HG03097 (cell line): ENCODE results near the gene NSG2.
A peak's percentile ranks its signal among the peaks of the same experiment; 100 is the strongest.
"Not testable (repeated sequence)": the region's sequence is repeated elsewhere in the genome, so short reads cannot be mapped to it uniquely, and the experiment has no call there.

Source experiments
- ATAC-seq: cut with Tn5 transposase; IDR thresholded peaks from one replicate; pipeline ENCODE4 v1.9.1; 2021; ENCODE audit not compliant: unreplicated experiment, low FRiP score

NSG2 gene

DNA sequence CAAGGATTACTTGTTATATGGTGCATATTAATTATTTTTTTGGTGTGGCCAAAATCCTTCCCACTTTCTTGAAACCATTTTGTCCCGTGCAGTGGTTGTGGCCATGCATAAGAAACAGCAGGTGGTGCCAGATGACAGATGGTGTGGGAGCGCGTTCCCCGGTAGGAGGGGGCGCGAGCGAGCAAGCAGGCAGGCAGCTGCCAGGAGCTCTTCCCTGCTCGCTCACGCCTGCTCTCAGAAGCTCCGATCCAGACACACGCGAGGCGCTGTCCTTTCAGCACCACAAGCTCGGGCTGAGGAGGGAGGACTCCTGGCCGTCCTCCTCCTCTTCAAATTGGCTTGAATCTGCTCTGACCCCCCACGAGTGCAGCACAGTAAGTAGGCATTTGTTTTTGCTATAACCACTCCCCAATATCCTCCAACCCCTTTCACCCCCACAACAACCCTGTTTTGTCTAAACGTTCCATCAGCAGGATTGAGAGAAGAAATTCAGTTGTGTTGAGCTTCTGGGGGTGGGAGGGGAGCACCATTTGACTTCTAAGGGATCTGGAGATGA lies at the start of gene NSG2:
NSG2 (plus strand) TSS at position 237 of the 556 bp plus-strand sequence. CDS start 1,050 bp downstream, outside the sequence.
- peak; percentile 74 for ATAC-seq

GRCh38 chr5:173997331-173997730 lies 48.2 kb upstream of the NSG2 start:
- no peak for ATAC-seq

GRCh38 chr5:173998531-173998930 lies 47.0 kb upstream of the NSG2 start:
- no peak for ATAC-seq

GRCh38 chr5:174000076-174000475 lies 45.4 kb upstream of the NSG2 start:
- ATAC-seq: no peak

DNA sequence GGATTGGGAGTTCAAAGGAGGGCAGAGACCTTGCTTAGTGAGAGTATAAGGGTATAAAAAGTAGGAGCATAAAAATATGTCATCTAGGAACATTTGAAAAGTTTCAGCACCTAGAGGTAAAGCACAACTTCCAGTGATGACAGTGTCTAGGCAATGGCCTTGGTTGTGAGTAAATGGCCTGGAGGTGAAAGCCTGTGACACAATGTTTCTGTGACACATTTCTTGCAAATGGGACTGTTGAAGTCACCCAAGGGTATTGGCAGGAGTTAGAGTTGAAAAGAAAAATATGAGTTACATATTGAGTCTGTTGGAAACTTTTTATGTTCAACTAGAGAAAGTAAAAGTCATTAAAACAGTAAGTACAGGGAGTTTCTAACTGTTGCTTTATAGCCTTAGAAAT lies 41.7 kb upstream of the NSG2 start:
- no peak for ATAC-seq

DNA sequence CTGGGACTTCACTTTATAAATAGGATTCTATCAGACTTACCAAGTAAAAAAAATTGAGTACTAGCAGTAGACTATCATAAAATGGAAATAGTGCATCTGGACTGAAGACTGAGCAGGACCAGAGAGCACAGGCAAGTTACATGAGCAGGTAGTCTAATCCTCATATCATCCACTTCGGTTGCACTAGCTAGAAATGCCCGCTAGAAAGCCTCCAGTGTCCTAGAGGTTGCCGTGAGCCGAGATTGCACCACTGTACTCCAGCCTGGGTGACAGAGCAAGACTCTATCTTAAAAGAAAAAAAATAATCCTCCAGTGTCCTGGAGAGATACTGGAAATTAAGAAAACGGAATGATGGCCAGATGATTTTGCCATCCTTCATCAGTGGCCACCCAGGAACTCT lies 36.6 kb upstream of the NSG2 start:
- no peak for ATAC-seq

GRCh38 chr5:174010365-174010764 lies 35.1 kb upstream of the NSG2 start:
- no peak for ATAC-seq

GRCh38 chr5:174011441-174011840 lies 34.1 kb upstream of the NSG2 start:
- ATAC-seq: no peak

DNA sequence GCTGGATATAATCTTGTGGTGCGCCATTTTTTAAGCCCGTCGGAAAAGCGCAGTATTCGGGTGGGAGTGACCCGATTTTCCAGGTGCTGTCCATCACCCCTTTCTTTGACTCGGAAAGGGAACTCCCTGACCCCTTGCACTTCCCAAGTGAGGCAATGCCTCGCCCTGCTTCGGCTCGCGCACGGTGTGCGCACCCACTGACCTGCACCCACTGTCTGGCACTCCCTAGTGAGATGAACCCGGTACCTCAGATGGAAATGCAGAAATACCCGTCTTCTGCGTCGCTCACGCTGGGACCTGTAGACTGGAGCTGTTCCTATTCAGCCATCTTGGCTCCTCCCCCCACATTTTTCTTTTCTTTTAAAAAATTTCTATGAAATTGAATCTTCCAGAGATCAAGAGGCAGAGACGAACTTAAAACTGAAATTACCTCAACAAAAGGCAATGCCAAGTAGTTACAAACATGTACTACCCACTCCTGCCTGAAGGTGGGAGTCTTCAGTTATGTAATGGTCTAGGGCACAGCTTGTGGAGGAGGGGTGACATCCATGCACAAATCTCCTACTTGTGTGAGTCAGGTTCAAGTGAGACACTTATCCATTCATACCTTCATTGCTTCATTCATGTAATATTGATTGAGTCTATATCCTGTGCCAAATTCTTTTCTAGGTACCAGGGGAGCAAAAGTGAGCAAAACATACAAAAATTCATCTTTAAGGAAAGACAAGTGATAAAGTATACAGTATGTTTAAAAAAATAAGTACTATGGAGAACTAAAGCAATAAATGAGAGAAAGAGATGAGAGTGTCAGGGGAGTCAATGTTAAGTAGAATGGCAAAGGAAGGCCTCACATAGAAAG lies 25.2 kb upstream of the NSG2 start:
- ATAC-seq: not testable (repeated sequence)

GRCh38 chr5:174020928-174021304 lies 24.6 kb upstream of the NSG2 start:
- no peak for ATAC-seq

DNA sequence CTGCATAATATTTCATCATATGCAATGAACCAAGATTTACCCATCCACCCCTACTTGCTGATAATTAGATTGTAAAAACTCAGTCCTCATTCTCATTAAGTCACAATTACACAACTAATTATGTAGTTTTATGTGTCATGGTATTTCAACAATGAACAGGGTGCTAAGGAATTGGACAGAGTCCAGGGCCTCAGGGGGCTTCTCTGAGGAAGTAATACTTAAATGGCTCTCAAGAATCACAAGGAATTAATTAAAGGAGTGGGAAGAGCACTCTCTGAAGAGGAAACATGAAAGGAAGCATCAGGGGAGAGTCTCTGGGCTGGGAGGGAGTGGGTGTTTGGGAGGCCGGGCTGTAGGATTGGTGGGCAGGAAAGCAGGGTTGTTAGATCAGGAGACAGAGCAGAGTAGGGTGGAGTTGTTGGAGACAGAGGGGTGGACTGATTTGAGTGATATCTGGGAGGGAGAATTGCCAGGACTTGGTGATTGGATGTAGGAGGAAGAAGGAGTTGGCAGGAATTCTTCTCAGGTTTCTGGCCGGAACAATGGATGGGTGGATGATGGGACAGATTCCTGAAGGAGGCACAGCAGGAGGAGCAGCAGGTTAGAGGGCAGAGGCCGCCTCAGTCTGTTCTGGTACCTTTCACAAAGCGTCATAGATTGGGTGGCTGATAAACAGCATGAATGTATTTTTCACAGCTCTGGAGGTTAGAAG lies 23.0 kb upstream of the NSG2 start:
- ATAC-seq: no peak

GRCh38 chr5:174030286-174030685 lies 15.2 kb upstream of the NSG2 start:
- ATAC-seq: no peak

DNA sequence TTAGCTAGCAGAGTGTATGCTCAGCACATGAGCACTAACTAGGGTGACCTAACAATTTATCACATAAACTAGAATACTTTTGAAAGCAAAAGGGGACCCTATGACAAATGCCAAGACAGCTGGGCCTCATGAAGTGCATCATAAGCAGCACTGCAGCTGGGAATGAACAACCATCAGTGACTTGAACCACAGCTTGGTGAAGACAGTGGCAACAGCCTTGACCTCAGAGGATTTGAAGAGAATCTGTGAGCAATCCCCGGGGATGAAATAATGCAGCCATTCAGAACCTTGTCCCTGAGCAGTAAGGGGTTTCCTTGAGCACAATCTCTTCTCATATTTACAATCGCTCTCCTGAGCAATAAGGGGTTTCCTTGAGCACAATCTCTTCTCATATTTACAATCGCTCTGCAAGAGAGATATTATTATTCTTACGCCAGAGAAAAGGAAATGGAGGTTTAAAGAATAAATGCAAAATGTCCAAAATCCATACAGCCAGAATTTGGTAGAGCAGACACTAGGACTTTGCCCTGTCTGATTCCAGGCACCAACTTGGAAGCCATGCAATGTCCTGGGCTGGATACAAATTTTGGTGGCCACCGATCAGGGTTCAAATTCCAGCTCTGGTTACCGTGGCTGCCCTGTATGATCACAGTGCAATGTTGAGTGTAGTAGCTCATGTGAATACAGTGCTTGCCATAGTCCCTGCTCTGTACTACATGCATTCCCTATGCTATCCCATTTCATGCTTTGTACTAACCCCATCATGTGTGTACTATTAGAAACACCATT lies 846 bp upstream of the NSG2 start:
- ATAC-seq: no peak

GRCh38 chr5:174046558-174046957 lies 1.1 kb downstream of the NSG2 start:
- no peak for ATAC-seq

DNA sequence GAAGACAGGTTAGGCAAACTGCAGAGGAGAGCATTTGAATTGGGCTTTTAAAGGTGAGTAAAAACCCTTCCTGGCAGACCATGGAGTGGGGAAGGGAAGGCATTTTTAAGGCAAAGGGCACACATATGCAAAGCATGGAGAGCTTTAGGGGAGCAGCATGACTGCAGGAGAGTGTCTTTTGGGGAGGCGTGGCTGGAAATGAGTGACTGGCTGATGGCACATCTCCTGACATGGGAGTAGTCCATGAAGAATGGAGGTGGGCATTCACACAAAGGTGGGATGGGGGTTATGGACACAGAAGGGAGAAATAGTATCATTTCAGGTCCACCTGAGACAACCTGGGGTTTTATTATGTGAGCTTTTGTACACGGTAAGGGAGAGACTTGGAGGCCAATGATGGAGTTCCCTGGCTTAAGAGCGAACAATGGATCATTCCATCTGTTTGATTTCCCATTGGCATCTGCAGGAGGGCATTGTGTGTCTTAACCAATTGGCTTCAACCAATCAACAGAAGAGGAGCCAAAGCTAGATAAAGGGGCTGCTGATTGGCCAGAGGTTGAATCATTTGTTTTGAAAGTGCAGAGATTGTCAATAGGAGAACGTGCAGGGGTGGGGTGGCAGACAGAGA lies 2.1 kb downstream of the NSG2 start:
- no peak for ATAC-seq

DNA sequence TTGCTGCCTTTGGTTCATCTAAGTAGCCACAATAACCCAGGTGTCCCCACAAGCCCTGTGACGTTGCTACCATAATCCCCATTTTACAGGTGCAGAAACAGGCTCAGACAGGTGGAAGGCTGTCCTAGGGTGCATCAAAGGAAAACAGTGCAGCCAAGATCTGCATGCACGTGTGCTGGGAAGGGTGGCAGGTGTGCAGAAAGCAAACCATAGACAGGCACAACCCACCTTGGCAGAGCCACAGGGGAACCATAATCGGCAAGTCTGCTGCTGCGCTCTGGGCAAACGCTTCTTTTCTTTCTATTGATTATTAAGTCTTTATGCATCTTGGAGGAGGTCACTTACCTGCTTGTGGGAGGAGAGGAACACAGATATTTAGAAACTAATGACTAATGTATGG lies 7.1 kb downstream of the NSG2 start:
- ATAC-seq: no peak

- no peak for ATAC-seq
These were observed 8.4 kb downstream of the NSG2 start for GRCh38 chr5:174053905-174054304.

DNA sequence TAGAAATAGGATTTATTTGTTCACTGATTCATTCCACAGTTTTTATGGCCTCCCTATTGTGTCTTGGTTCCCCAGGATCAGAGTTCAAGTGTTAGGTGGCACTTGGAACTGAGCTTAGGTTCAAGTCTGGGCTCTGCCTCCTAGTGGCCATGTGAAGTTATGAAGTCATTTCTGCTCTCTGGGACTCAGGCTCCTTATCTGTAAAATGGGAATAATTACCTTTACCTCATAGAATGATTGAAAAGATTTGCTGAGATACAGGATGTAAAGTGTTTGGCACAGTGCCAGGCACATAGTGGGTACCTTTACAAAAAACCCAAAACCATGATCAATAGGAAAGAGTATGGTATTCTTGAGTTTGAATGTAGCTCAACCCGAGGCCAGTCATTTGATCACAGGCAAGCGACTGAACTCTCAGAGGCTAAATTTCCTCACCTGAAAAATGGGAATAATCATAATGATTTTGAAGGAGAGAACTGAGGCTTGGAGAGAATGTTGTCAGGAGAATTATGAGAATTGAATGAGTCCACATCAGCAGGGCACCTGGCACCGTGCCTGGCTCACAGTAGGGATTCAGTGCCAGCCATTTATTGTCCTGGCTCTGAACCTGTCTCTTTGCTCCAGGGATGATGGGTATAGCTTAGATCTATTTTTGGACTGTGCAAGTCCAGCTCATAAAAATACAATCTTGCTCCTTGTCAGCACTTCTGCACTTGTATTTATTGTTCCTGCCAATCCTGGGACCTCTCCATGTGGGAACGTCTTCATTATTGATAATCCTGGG lies 10.8 kb downstream of the NSG2 start:
- no peak for ATAC-seq

DNA sequence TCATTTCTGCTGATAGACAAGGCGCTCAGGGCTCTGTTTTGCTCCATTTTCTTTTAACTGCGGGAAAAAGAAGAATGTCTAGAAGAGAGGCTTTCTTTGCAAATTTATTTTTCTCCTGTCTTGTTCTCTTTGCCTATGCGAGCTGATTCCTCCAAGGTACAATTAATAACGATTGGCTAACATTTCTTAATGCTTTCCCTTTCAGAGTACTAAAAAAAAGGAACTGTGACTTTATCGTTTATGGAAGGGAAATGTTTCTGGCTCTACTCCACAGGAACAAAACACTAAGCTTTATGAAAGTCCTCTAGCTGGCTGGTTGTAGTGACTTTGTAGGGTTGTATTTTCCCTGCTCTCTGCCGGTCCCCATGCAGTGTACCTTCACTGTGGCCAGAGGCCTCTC lies 11.7 kb downstream of the NSG2 start:
- ATAC-seq: no peak
